ENCODE data around the gene FALEC. TPM values are rescaled to one million over a fixed set of nuclear protein-coding genes. Genes with fewer than 3 reads are reported as not detected.

FALEC gene
- total RNA-seq, 1 donor from 2014 or later: 0.43 TPM

- no peak overlapping the region for H3K4me3 Mint-ChIP-seq (ENCODE audit: unreplicated experiment)
Measured at GRCh38 chr1:150546294-150546937, 30.9 kb downstream of the FALEC start.

GRCh38 chr1:150548324-150548631 is 32.7 kb downstream of the FALEC start:
- peak overlapping the region; percentile 80 for H3K27ac Mint-ChIP-seq (ENCODE audit: unreplicated experiment)
- peaks cover 14% of the 10 kb centered on the region for H3K4me1 Mint-ChIP-seq (ENCODE audit: low read depth, unreplicated experiment)
- H3K9ac ChIP-seq (ENCODE audit: low read length): peak overlapping the region; percentile 72
- no peak for FAIRE-seq
- no peaks in the 10 kb centered on the region for H3K9me3 ChIP-seq (ENCODE audit: insufficient read depth, low read depth, low read length)
- no peak for TF ChIP-seq EZH2 (IDR thresholded peaks at IDR 0.05; ENCODE audit: insufficient read depth, low read length)
- TF ChIP-seq CTCF (IDR thresholded peaks at IDR 0.05; ENCODE audit: insufficient read depth, low read depth, low read length): no peak
- H3K4me1 ChIP-seq (ENCODE audit: insufficient read depth, low read length): peaks cover 14% of the 10 kb centered on the region
- peak overlapping the region; percentile 54 for H3K4me3 ChIP-seq (ENCODE audit: insufficient read depth, low read depth, low read length)
- no peak overlapping the region for H3K27ac ChIP-seq (ENCODE audit: low read depth, low read length)
- H3K4me2 ChIP-seq (ENCODE audit: low read length): peak overlapping the region; percentile 88
- no peak for DNase-seq (ENCODE audit: low read depth)
- no peaks in the 10 kb centered on the region for H3K79me2 ChIP-seq (ENCODE audit: insufficient read depth, low read length)
- no peaks in the 10 kb centered on the region for H3K27me3 ChIP-seq (ENCODE audit: insufficient read depth, low read length)
- H3K27me3 Mint-ChIP-seq (ENCODE audit: low read depth, unreplicated experiment): no peaks in the 10 kb centered on the region
- H4K20me1 ChIP-seq (ENCODE audit: insufficient read depth, low read length): no peaks in the 10 kb centered on the region
- no peaks in the 10 kb centered on the region for H3K9me3 Mint-ChIP-seq (ENCODE audit: unreplicated experiment)
- H3K36me3 ChIP-seq (ENCODE audit: insufficient read depth, low read length): no peaks in the 10 kb centered on the region
- H2AFZ ChIP-seq (ENCODE audit: low read depth, low read length): peak overlapping the region; percentile 57
- no peaks in the 10 kb centered on the region for H3K36me3 Mint-ChIP-seq (ENCODE audit: low read depth, unreplicated experiment)
- peak overlapping the region; percentile 83 for H3K4me3 Mint-ChIP-seq (ENCODE audit: unreplicated experiment)

More at GRCh38 chr1:150546294-150546937, 30.9 kb downstream of the FALEC start:
- Histone ChIP-seq H3K79me2 (ENCODE audit: insufficient read depth, low read length) (no peaks in the 10 kb centered on the region), H3K27ac (ENCODE audit: low read depth, low read length) (no peak overlapping the region), H3K4me2 (ENCODE audit: low read length) (no peak overlapping the region), H3K36me3 (ENCODE audit: insufficient read depth, low read length) (no peaks in the 10 kb centered on the region), H3K27me3 (ENCODE audit: insufficient read depth, low read length) (no peaks in the 10 kb centered on the region), H3K4me1 (ENCODE audit: insufficient read depth, low read length) (peaks cover 4% of the 10 kb centered on the region), H3K4me3 (ENCODE audit: insufficient read depth, low read depth, low read length) (no peak overlapping the region), H4K20me1 (ENCODE audit: insufficient read depth, low read length) (no peaks in the 10 kb centered on the region), H3K9me3 (ENCODE audit: insufficient read depth, low read depth, low read length) (no peaks in the 10 kb centered on the region), H3K9ac (ENCODE audit: low read length) (no peak overlapping the region), H2AFZ (ENCODE audit: low read depth, low read length) (no peak overlapping the region)
- no peak overlapping the region for H3K27ac Mint-ChIP-seq (ENCODE audit: unreplicated experiment)
- FAIRE-seq (no peak), DNase-seq (ENCODE audit: low read depth) (no peak)
- TF ChIP-seq CTCF (IDR thresholded peaks at IDR 0.05; ENCODE audit: insufficient read depth, low read depth, low read length) (no peak), EZH2 (IDR thresholded peaks at IDR 0.05; ENCODE audit: insufficient read depth, low read length) (no peak)
- no peaks in the 10 kb centered on the region for H3K27me3 Mint-ChIP-seq (ENCODE audit: low read depth, unreplicated experiment)
- H3K4me1 Mint-ChIP-seq (ENCODE audit: low read depth, unreplicated experiment): peaks cover 3% of the 10 kb centered on the region
- H3K9me3 Mint-ChIP-seq (ENCODE audit: unreplicated experiment): no peaks in the 10 kb centered on the region
- H3K36me3 Mint-ChIP-seq (ENCODE audit: low read depth, unreplicated experiment): no peaks in the 10 kb centered on the region
